ENCODE measurements around the gene SLX4. TPM values are rescaled to one million over a fixed set of nuclear protein-coding genes. Genes with fewer than 3 reads are reported as not detected.

SLX4 gene
- total RNA-seq, 2 experiments from 2014 or later, result 9.1 to 9.3 TPM

GRCh38 chr16:3570420-3571062 is 40.9 kb downstream of the SLX4 start:
- no peak overlapping the region for H3K27ac Mint-ChIP-seq
- no peaks in the 10 kb centered on the region for H3K27me3 Mint-ChIP-seq
- H3K9me3 Mint-ChIP-seq, result peaks cover 8% of the 10 kb centered on the region
- H3K36me3 Mint-ChIP-seq, result peaks cover 32% of the 10 kb centered on the region
- peaks cover 21% of the 10 kb centered on the region for H3K4me1 Mint-ChIP-seq
- H3K4me3 Mint-ChIP-seq, result no peak overlapping the region
- DNase-seq, result no peak

- no peaks in the 10 kb centered on the region for H3K27me3 Mint-ChIP-seq
- H3K4me1 Mint-ChIP-seq, result peaks cover 15% of the 10 kb centered on the region
- no peak overlapping the region for H3K27ac Mint-ChIP-seq
- H3K9me3 Mint-ChIP-seq, result peaks cover 8% of the 10 kb centered on the region
- DNase-seq, result no peak
- H3K4me3 Mint-ChIP-seq, result no peak overlapping the region
- H3K36me3 Mint-ChIP-seq, result peaks cover 32% of the 10 kb centered on the region
Measured at GRCh38 chr16:3569851-3570250, 41.6 kb downstream of the SLX4 start.

GRCh38 chr16:3566990-3567389 is 44.4 kb downstream of the SLX4 start:
- DNase-seq, result no peak
- peaks cover 8% of the 10 kb centered on the region for H3K9me3 Mint-ChIP-seq
- H3K4me3 Mint-ChIP-seq, result no peak overlapping the region
- peaks cover 4% of the 10 kb centered on the region for H3K4me1 Mint-ChIP-seq
- H3K27ac Mint-ChIP-seq, result no peak overlapping the region
- peaks cover 20% of the 10 kb centered on the region for H3K36me3 Mint-ChIP-seq
- H3K27me3 Mint-ChIP-seq, result no peaks in the 10 kb centered on the region

GRCh38 chr16:3564889-3565141 is 46.6 kb downstream of the SLX4 start:
- H3K4me3 Mint-ChIP-seq, result no peak overlapping the region
- peaks cover 7% of the 10 kb centered on the region for H3K36me3 Mint-ChIP-seq
- no peak overlapping the region for H3K27ac Mint-ChIP-seq
- no peaks in the 10 kb centered on the region for H3K9me3 Mint-ChIP-seq
- no peak for DNase-seq
- peaks cover 3% of the 10 kb centered on the region for H3K4me1 Mint-ChIP-seq
- H3K27me3 Mint-ChIP-seq, result no peaks in the 10 kb centered on the region

- H3K27me3 Mint-ChIP-seq, result no peaks in the 10 kb centered on the region
- no peaks in the 10 kb centered on the region for H3K9me3 Mint-ChIP-seq
- H3K4me1 Mint-ChIP-seq, result peaks cover 3% of the 10 kb centered on the region
- H3K4me3 Mint-ChIP-seq, result no peak overlapping the region
- H3K36me3 Mint-ChIP-seq, result peaks cover 4% of the 10 kb centered on the region
- H3K27ac Mint-ChIP-seq, result no peak overlapping the region
- no peak for DNase-seq
Measured at GRCh38 chr16:3564130-3564888, 47.1 kb downstream of the SLX4 start.

GRCh38 chr16:3562914-3563480 is 48.4 kb downstream of the SLX4 start:
- Mint-ChIP-seq H3K4me3 (no peak overlapping the region), H3K4me1 (peaks cover 3% of the 10 kb centered on the region), H3K9me3 (no peaks in the 10 kb centered on the region), H3K36me3 (peaks cover 1% of the 10 kb centered on the region), H3K27me3 (no peaks in the 10 kb centered on the region), H3K27ac (no peak overlapping the region)
- DNase-seq, result no peak

GRCh38 chr16:3561626-3562025 is 49.8 kb downstream of the SLX4 start:
- Mint-ChIP-seq H3K9me3 (no peaks in the 10 kb centered on the region), H3K4me3 (no peak overlapping the region), H3K27me3 (no peaks in the 10 kb centered on the region), H3K27ac (no peak overlapping the region), H3K36me3 (peaks cover 9% of the 10 kb centered on the region), H3K4me1 (no peaks in the 10 kb centered on the region)
- DNase-seq, result no peak

- Mint-ChIP-seq H3K36me3 (peaks cover 32% of the 10 kb centered on the region), H3K4me3 (no peak overlapping the region), H3K27me3 (no peaks in the 10 kb centered on the region), H3K4me1 (no peaks in the 10 kb centered on the region), H3K27ac (no peak overlapping the region), H3K9me3 (no peaks in the 10 kb centered on the region)
- no peak for DNase-seq
Measured at GRCh38 chr16:3554351-3554928, 57.0 kb downstream of the SLX4 start.

GRCh38 chr16:3553138-3553923 is 58.1 kb downstream of the SLX4 start:
- Mint-ChIP-seq H3K27me3 (no peaks in the 10 kb centered on the region), H3K4me1 (no peaks in the 10 kb centered on the region), H3K4me3 (no peak overlapping the region), H3K36me3 (peaks cover 31% of the 10 kb centered on the region), H3K9me3 (no peaks in the 10 kb centered on the region), H3K27ac (no peak overlapping the region)
- DNase-seq, result no peak

- Mint-ChIP-seq H3K4me1 (no peaks in the 10 kb centered on the region), H3K27me3 (no peaks in the 10 kb centered on the region), H3K36me3 (peaks cover 21% of the 10 kb centered on the region), H3K4me3 (no peak overlapping the region), H3K9me3 (no peaks in the 10 kb centered on the region), H3K27ac (no peak overlapping the region)
- DNase-seq, result no peak
Measured at GRCh38 chr16:3550851-3551847, 60.3 kb downstream of the SLX4 start.

- no peaks in the 10 kb centered on the region for H3K9me3 Mint-ChIP-seq
- H3K36me3 Mint-ChIP-seq, result peaks cover 19% of the 10 kb centered on the region
- no peaks in the 10 kb centered on the region for H3K27me3 Mint-ChIP-seq
- no peak for DNase-seq
- no peak overlapping the region for H3K27ac Mint-ChIP-seq
- H3K4me1 Mint-ChIP-seq, result no peaks in the 10 kb centered on the region
- no peak overlapping the region for H3K4me3 Mint-ChIP-seq
Measured at GRCh38 chr16:3549906-3550305, 61.5 kb downstream of the SLX4 start.

GRCh38 chr16:3548859-3549258 is 62.5 kb downstream of the SLX4 start:
- Mint-ChIP-seq H3K36me3 (peaks cover 19% of the 10 kb centered on the region), H3K27ac (no peak overlapping the region), H3K27me3 (no peaks in the 10 kb centered on the region)

GRCh38 chr16:3548445-3548844 is 63.0 kb downstream of the SLX4 start:
- Mint-ChIP-seq H3K36me3 (peaks cover 19% of the 10 kb centered on the region), H3K27ac (no peak overlapping the region)
- DNase-seq, result no peak

More at GRCh38 chr16:3548859-3549258, 62.5 kb downstream of the SLX4 start:
- Mint-ChIP-seq H3K4me1 (no peaks in the 10 kb centered on the region), H3K9me3 (no peaks in the 10 kb centered on the region), H3K4me3 (no peak overlapping the region)
- DNase-seq, result no peak

More at GRCh38 chr16:3548445-3548844, 63.0 kb downstream of the SLX4 start:
- no peak overlapping the region for H3K4me3 Mint-ChIP-seq
- H3K4me1 Mint-ChIP-seq, result no peaks in the 10 kb centered on the region
- no peaks in the 10 kb centered on the region for H3K27me3 Mint-ChIP-seq
- no peaks in the 10 kb centered on the region for H3K9me3 Mint-ChIP-seq

Measured in activated naive CD8-positive, alpha-beta T cell treated with anti-CD3 and anti-CD28 coated beads for 36 hours (primary cell).